HFF-Myc (cell line): ENCODE data around the gene PYHIN1.
"Not testable (repeated sequence)": the region's sequence is repeated elsewhere in the genome, so short reads cannot be mapped to it uniquely, and the experiment has no call there.

ENCODE experiments used
- DNase-seq: peaks from one replicate; pipeline ENCODE4 v3.0.0-alpha.2; 2011; ENCODE audit warnings: low read depth; ENCODE audit errors: extremely low read depth
- H3K4me3 ChIP-seq: replicated peaks from 2 replicates; pipeline ENCODE4 v1.5.1; 2011; ENCODE audit warnings: low read depth, mild to moderate bottlenecking, control low read depth, low read length
- CTCF ChIP-seq: IDR thresholded peaks from 2 replicates; pipeline ENCODE4 v1.5.1; 2012; ENCODE audit warnings: mild to moderate bottlenecking, low read depth, low read length, control low read depth; ENCODE audit errors: missing control alignments

Gene PYHIN1

GRCh38 chr1:159000625-159001024 lies 69.3 kb downstream of the PYHIN1 start:
- H3K4me3 ChIP-seq, result peak overlapping the region; percentile 48
- no peak for TF ChIP-seq CTCF
- DNase-seq, result peak; percentile 92

- TF ChIP-seq CTCF, result no peak
- H3K4me3 ChIP-seq, result no peak overlapping the region
- DNase-seq, result no peak
Measured at GRCh38 chr1:159005161-159005560, 73.8 kb downstream of the PYHIN1 start.

- TF ChIP-seq CTCF, result no peak
- no peak for DNase-seq
- H3K4me3 ChIP-seq, result no peak overlapping the region
Measured at GRCh38 chr1:159005676-159006075, 74.3 kb downstream of the PYHIN1 start.

GRCh38 chr1:159006210-159006807 lies 75.0 kb downstream of the PYHIN1 start:
- DNase-seq, H3K4me3 ChIP-seq: not testable (repeated sequence)

- DNase-seq, result no peak
- H3K4me3 ChIP-seq, result no peak overlapping the region
- TF ChIP-seq CTCF, result no peak
Measured at GRCh38 chr1:159007726-159008125, 76.4 kb downstream of the PYHIN1 start.

- no peak overlapping the region for H3K4me3 ChIP-seq
- DNase-seq, result no peak
- no peak for TF ChIP-seq CTCF
Measured at GRCh38 chr1:159008744-159009188, 77.4 kb downstream of the PYHIN1 start.

GRCh38 chr1:159009287-159009686 lies 77.9 kb downstream of the PYHIN1 start:
- H3K4me3 ChIP-seq, result peak overlapping the region; percentile 66
- no peak for TF ChIP-seq CTCF

More at GRCh38 chr1:159009287-159009686, 77.9 kb downstream of the PYHIN1 start:
- no peak for DNase-seq
